Measurements from ENCODE around the gene OR2A2. TPM values are rescaled to one million over a fixed set of nuclear protein-coding genes. Genes with fewer than 3 reads are reported as not detected.
"Not testable (repeated sequence)": the region's sequence is repeated elsewhere in the genome, so short reads cannot be mapped to it uniquely, and the experiment has no call there.

Gene OR2A2
- total RNA-seq, 4 donors from 2014 or later: not detected

- no peak for ATAC-seq
- Histone ChIP-seq H3K27ac (no peak overlapping the region), H3K9me3 (no peaks in the 10 kb centered on the region), H3K27me3 (no peaks in the 10 kb centered on the region), H3K4me1 (no peaks in the 10 kb centered on the region), H3K36me3 (no peaks in the 10 kb centered on the region), H3K4me3 (no peak overlapping the region)
- no peak for TF ChIP-seq POLR2AphosphoS5 (IDR thresholded peaks at IDR 0.05)
- TF ChIP-seq POLR2A (IDR thresholded peaks at IDR 0.05): no peak
- no peak for TF ChIP-seq EP300 (IDR thresholded peaks at IDR 0.05)
- no peak for TF ChIP-seq CTCF (IDR thresholded peaks at IDR 0.05)
- WGBS, 2 donors (ENCODE audit: low coverage in 1 of 2): 45 to 58% methylated on average over 2 of the region's 8 CpGs
Observed at GRCh38 chr7:144118341-144118740, 9.0 kb downstream of the OR2A2 start.

- no peaks in the 10 kb centered on the region for H3K27me3 ChIP-seq
- H3K9me3 ChIP-seq: no peaks in the 10 kb centered on the region
- ATAC-seq: no peak
- no peaks in the 10 kb centered on the region for H3K4me1 ChIP-seq
- 89 to 91% methylated on average over 1 of the region's 1 CpG for WGBS, 2 donors (ENCODE audit: low coverage in 1 of 2)
- H3K4me3 ChIP-seq: no peak within 1 kb of the TSS
- no peaks in the 10 kb centered on the region for H3K36me3 ChIP-seq
- no peak for TF ChIP-seq POLR2A (IDR thresholded peaks at IDR 0.05)
- no peak for TF ChIP-seq POLR2AphosphoS5 (IDR thresholded peaks at IDR 0.05)
- TF ChIP-seq CTCF (IDR thresholded peaks at IDR 0.05): no peak
- no peak for TF ChIP-seq EP300 (IDR thresholded peaks at IDR 0.05)
- H3K27ac ChIP-seq: no peak within 1 kb of the TSS
Observed at GRCh38 chr7:144122876-144123275, 13.5 kb downstream of the OR2A2 start, which contains the start of gene OR2A14. Gene OR2A14 (plus strand): TSS chr7:144123176. CDS start chr7:144129113, 5,937 bp downstream.

- Histone ChIP-seq H3K27me3 (no peaks in the 10 kb centered on the region), H3K9me3 (no peaks in the 10 kb centered on the region), H3K27ac (no peak overlapping the region), H3K4me1 (no peaks in the 10 kb centered on the region), H3K36me3 (no peaks in the 10 kb centered on the region), H3K4me3 (no peak overlapping the region)
- peak; percentile 30 to 79 (median 68) for TF ChIP-seq CTCF (IDR thresholded peaks at IDR 0.05)
- no peak for TF ChIP-seq POLR2A (IDR thresholded peaks at IDR 0.05)
- peak; percentile 85 for ATAC-seq
- 63 to 66% methylated on average over 4 of the region's 6 CpGs for WGBS, 2 donors (ENCODE audit: low coverage in 1 of 2)
Observed at GRCh38 chr7:144127714-144128334, 18.4 kb downstream of the OR2A2 start.

GRCh38 chr7:144129601-144130000, 20.2 kb downstream of the OR2A2 start:
- H3K9me3 ChIP-seq, ATAC-seq, H3K27me3 ChIP-seq, H3K4me1 ChIP-seq, H3K4me3 ChIP-seq, H3K36me3 ChIP-seq, H3K27ac ChIP-seq: not testable (repeated sequence)
- WGBS, 2 donors (ENCODE audit: low coverage in 1 of 2): 88 to 100% methylated on average over 2 to 3 of the region's 9 CpGs

- Histone ChIP-seq H3K4me3 (no peak overlapping the region), H3K27ac (no peak overlapping the region), H3K27me3 (no peaks in the 10 kb centered on the region), H3K9me3 (no peaks in the 10 kb centered on the region), H3K4me1 (no peaks in the 10 kb centered on the region), H3K36me3 (no peaks in the 10 kb centered on the region)
- WGBS, 2 donors (ENCODE audit: low coverage in 1 of 2): 81% methylated on average over 2 of the region's 2 CpGs; no CpG with 5 or more reads in 1 of the 2 donors
- no peak for ATAC-seq
- TF ChIP-seq POLR2A (IDR thresholded peaks at IDR 0.05): no peak
- no peak for TF ChIP-seq CTCF (IDR thresholded peaks at IDR 0.05)
- TF ChIP-seq POLR2AphosphoS5 (IDR thresholded peaks at IDR 0.05): no peak
- TF ChIP-seq EP300 (IDR thresholded peaks at IDR 0.05): no peak
Observed at GRCh38 chr7:144130730-144131129, 21.3 kb downstream of the OR2A2 start.

All from gastroesophageal sphincter (tissue), 4 donors.